Endothelial cell of umbilical vein (primary cell): ENCODE data around the gene FAM111B.

Experiments
- EZH2 ChIP-seq: IDR thresholded peaks from 2 replicates; pipeline ENCODE4 v1.6.1; 2012; ENCODE audit warnings: borderline replicate concordance, low read depth, mild to moderate bottlenecking, moderate library complexity, low read length, inconsistent platforms; ENCODE audit not compliant: severe bottlenecking
- MAX ChIP-seq: IDR thresholded peaks from 2 replicates; pipeline ENCODE4 v1.6.1; 2011; ENCODE audit not compliant: insufficient read depth, insufficient read length
- MYC ChIP-seq: IDR thresholded peaks from one replicate; pipeline ENCODE4 v1.6.1; 2011; ENCODE audit warnings: mild to moderate bottlenecking, low read depth, low read length
- POLR2A ChIP-seq: IDR thresholded peaks from 2 replicates; pipeline ENCODE4 v1.6.1; 2012; ENCODE audit warnings: low read depth, mild to moderate bottlenecking, control low read depth, low read length
- TF ChIP-seq, protein P1 (sequence below), 2 donors: IDR thresholded peaks; 1 replicate in 1 of 2; 2 replicates in 1 of 2; pipeline ENCODE4 v1.5.1; 2011; ENCODE audit warnings: low read length in 2 of 2, mild to moderate bottlenecking in 2 of 2, moderate library complexity in 2 of 2, control low read depth in 1 of 2, inconsistent platforms in 1 of 2, low read depth in 1 of 2; ENCODE audit not compliant: insufficient read depth in 1 of 2; ENCODE audit errors: extremely low read depth in 1 of 2

DNA sequence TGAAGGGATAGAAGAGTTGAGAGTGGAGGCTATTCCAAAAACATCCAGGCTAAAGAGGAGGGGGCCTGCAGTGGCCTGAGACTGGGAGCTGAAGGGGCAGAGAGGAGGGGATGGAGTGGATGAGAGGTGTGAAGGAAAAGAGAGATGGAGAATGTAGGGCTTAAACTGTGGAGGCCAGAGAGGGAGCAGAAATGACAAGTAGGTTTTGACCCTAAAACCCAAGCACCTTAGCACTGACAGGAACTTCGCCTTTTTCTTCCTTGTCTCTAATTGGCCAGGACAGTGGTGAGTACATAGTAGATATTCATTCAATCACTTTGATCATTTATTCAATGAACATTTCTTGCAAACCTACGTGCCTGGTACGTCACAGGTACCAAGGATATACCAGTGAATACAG is 7.3 kb downstream of the FAM111B start:
- TF ChIP-seq POLR2A (no peak), MYC (no peak), EZH2 (no peak), MAX (no peak)
- TF ChIP-seq, protein P1, sequence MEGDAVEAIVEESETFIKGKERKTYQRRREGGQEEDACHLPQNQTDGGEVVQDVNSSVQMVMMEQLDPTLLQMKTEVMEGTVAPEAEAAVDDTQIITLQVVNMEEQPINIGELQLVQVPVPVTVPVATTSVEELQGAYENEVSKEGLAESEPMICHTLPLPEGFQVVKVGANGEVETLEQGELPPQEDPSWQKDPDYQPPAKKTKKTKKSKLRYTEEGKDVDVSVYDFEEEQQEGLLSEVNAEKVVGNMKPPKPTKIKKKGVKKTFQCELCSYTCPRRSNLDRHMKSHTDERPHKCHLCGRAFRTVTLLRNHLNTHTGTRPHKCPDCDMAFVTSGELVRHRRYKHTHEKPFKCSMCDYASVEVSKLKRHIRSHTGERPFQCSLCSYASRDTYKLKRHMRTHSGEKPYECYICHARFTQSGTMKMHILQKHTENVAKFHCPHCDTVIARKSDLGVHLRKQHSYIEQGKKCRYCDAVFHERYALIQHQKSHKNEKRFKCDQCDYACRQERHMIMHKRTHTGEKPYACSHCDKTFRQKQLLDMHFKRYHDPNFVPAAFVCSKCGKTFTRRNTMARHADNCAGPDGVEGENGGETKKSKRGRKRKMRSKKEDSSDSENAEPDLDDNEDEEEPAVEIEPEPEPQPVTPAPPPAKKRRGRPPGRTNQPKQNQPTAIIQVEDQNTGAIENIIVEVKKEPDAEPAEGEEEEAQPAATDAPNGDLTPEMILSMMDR (IDR thresholded peaks at IDR 0.05; ENCODE audit: extremely low read depth in 1 of 2, insufficient read depth in 1 of 2, low read depth in 1 of 2, low read length in 2 of 2) = no peak
